Measurements from ENCODE around the gene TMEM141. TPM values are rescaled to one million over a fixed set of nuclear protein-coding genes. Genes with fewer than 3 reads are reported as not detected.
"Not testable (repeated sequence)": the region's sequence is repeated elsewhere in the genome, so short reads cannot be mapped to it uniquely, and the experiment has no call there.

The TMEM141 gene
- polyA plus RNA-seq, 2 donors: 85.2 to 155 TPM

- H3K27ac ChIP-seq (ENCODE audit: low read depth in 2 of 2, low read length in 1 of 2): peak overlapping the region; percentile 95 to 98
- H3K4me1 ChIP-seq (ENCODE audit: control insufficient read depth in 2 of 2, insufficient read depth in 2 of 2, low read length in 1 of 2): peaks cover 6 to 7% of the 10 kb centered on the region in 2 donors
- peaks cover 0 to 3% of the 10 kb centered on the region in 2 donors for H3K36me3 ChIP-seq (ENCODE audit: control insufficient read depth in 2 of 2, insufficient read depth in 2 of 2, low read length in 1 of 2)
- H3K4me3 ChIP-seq (ENCODE audit: low read depth in 1 of 2, low read length in 2 of 2): peak overlapping the region; percentile 61 to 64
- H3K27me3 ChIP-seq (ENCODE audit: control insufficient read depth in 1 of 2, insufficient read depth in 2 of 2, low read length in 2 of 2): no peaks in the 10 kb centered on the region
- H3K9me3 ChIP-seq (ENCODE audit: control insufficient read depth in 2 of 2, insufficient read depth in 1 of 2, low read depth in 1 of 2, low read length in 1 of 2): no peaks in the 10 kb centered on the region
- 4% methylated on average over 26 to 29 of the region's 29 CpGs for WGBS, 2 donors
These were observed 552 bp downstream of the TMEM141 start for GRCh38 chr9:136791516-136792276.

- no peak overlapping the region for H3K4me3 ChIP-seq (ENCODE audit: low read depth in 1 of 2, low read length in 2 of 2)
- peaks cover 6 to 7% of the 10 kb centered on the region in 2 donors for H3K4me1 ChIP-seq (ENCODE audit: control insufficient read depth in 2 of 2, insufficient read depth in 2 of 2, low read length in 1 of 2)
- H3K9me3 ChIP-seq (ENCODE audit: control insufficient read depth in 2 of 2, insufficient read depth in 1 of 2, low read depth in 1 of 2, low read length in 1 of 2): no peaks in the 10 kb centered on the region
- peaks cover 0 to 3% of the 10 kb centered on the region in 2 donors for H3K36me3 ChIP-seq (ENCODE audit: control insufficient read depth in 2 of 2, insufficient read depth in 2 of 2, low read length in 1 of 2)
- H3K27ac ChIP-seq (ENCODE audit: low read depth in 2 of 2, low read length in 1 of 2): peak overlapping the region in 1 of 2 donors; percentile 98
- WGBS, 2 donors: 69 to 79% methylated on average over 15 of the region's 15 CpGs
- no peaks in the 10 kb centered on the region for H3K27me3 ChIP-seq (ENCODE audit: control insufficient read depth in 1 of 2, insufficient read depth in 2 of 2, low read length in 2 of 2)
These were observed 1.4 kb downstream of the TMEM141 start for GRCh38 chr9:136792321-136793085.

- H3K36me3 ChIP-seq (ENCODE audit: control insufficient read depth in 2 of 2, insufficient read depth in 2 of 2, low read length in 1 of 2): peaks cover 0 to 3% of the 10 kb centered on the region in 2 donors
- H3K4me1 ChIP-seq (ENCODE audit: control insufficient read depth in 2 of 2, insufficient read depth in 2 of 2, low read length in 1 of 2): peaks cover 6 to 7% of the 10 kb centered on the region in 2 donors
- H3K9me3 ChIP-seq (ENCODE audit: control insufficient read depth in 2 of 2, insufficient read depth in 1 of 2, low read depth in 1 of 2, low read length in 1 of 2): no peaks in the 10 kb centered on the region
- no peak overlapping the region for H3K4me3 ChIP-seq (ENCODE audit: low read depth in 1 of 2, low read length in 2 of 2)
- 76 to 77% methylated on average over 17 of the region's 17 CpGs for WGBS, 2 donors
- no peak overlapping the region for H3K27ac ChIP-seq (ENCODE audit: low read depth in 2 of 2, low read length in 1 of 2)
- H3K27me3 ChIP-seq (ENCODE audit: control insufficient read depth in 1 of 2, insufficient read depth in 2 of 2, low read length in 2 of 2): no peaks in the 10 kb centered on the region
These were observed 2.2 kb downstream of the TMEM141 start for GRCh38 chr9:136793086-136793946.

- H3K36me3 ChIP-seq (ENCODE audit: control insufficient read depth in 2 of 2, insufficient read depth in 2 of 2, low read length in 1 of 2): peaks cover 0 to 3% of the 10 kb centered on the region in 2 donors
- no peaks in the 10 kb centered on the region for H3K27me3 ChIP-seq (ENCODE audit: control insufficient read depth in 1 of 2, insufficient read depth in 2 of 2, low read length in 2 of 2)
- no peak overlapping the region for H3K27ac ChIP-seq (ENCODE audit: low read depth in 2 of 2, low read length in 1 of 2)
- 85 to 87% methylated on average over 14 of the region's 14 CpGs for WGBS, 2 donors
- peaks cover 11 to 15% of the 10 kb centered on the region in 2 donors for H3K4me1 ChIP-seq (ENCODE audit: control insufficient read depth in 2 of 2, insufficient read depth in 2 of 2, low read length in 1 of 2)
- H3K4me3 ChIP-seq (ENCODE audit: low read depth in 1 of 2, low read length in 2 of 2): no peak overlapping the region
- no peaks in the 10 kb centered on the region for H3K9me3 ChIP-seq (ENCODE audit: control insufficient read depth in 2 of 2, insufficient read depth in 1 of 2, low read depth in 1 of 2, low read length in 1 of 2)
These were observed 3.3 kb downstream of the TMEM141 start for GRCh38 chr9:136794281-136794999.

- Histone ChIP-seq H3K27ac (ENCODE audit: low read depth in 2 of 2, low read length in 1 of 2) (no peak overlapping the region), H3K36me3 (ENCODE audit: control insufficient read depth in 2 of 2, insufficient read depth in 2 of 2, low read length in 1 of 2) (peaks cover 0 to 3% of the 10 kb centered on the region in 2 donors), H3K27me3 (ENCODE audit: control insufficient read depth in 1 of 2, insufficient read depth in 2 of 2, low read length in 2 of 2) (no peaks in the 10 kb centered on the region), H3K9me3 (ENCODE audit: control insufficient read depth in 2 of 2, insufficient read depth in 1 of 2, low read depth in 1 of 2, low read length in 1 of 2) (no peaks in the 10 kb centered on the region), H3K4me1 (ENCODE audit: control insufficient read depth in 2 of 2, insufficient read depth in 2 of 2, low read length in 1 of 2) (peaks cover 14 to 19% of the 10 kb centered on the region in 2 donors), H3K4me3 (ENCODE audit: low read depth in 1 of 2, low read length in 2 of 2) (no peak overlapping the region)
- 77 to 82% methylated on average over 6 of the region's 6 CpGs for WGBS, 2 donors
These were observed 3.8 kb downstream of the TMEM141 start for GRCh38 chr9:136795000-136795348.

- Histone ChIP-seq H3K27me3 (ENCODE audit: control insufficient read depth in 1 of 2, insufficient read depth in 2 of 2, low read length in 2 of 2) (no peaks in the 10 kb centered on the region), H3K36me3 (ENCODE audit: control insufficient read depth in 2 of 2, insufficient read depth in 2 of 2, low read length in 1 of 2) (peaks cover 0 to 3% of the 10 kb centered on the region in 2 donors), H3K4me1 (ENCODE audit: control insufficient read depth in 2 of 2, insufficient read depth in 2 of 2, low read length in 1 of 2) (peaks cover 17 to 23% of the 10 kb centered on the region in 2 donors), H3K9me3 (ENCODE audit: control insufficient read depth in 2 of 2, insufficient read depth in 1 of 2, low read depth in 1 of 2, low read length in 1 of 2) (no peaks in the 10 kb centered on the region), H3K4me3 (ENCODE audit: low read depth in 1 of 2, low read length in 2 of 2) (no peak within 1 kb of the TSS), H3K27ac (ENCODE audit: low read depth in 2 of 2, low read length in 1 of 2) (no peak within 1 kb of the TSS)
- WGBS, 2 donors: 46 to 48% methylated on average over 5 of the region's 5 CpGs
These were observed 5.2 kb downstream of the TMEM141 start, which contains the start of gene CCDC183 for GRCh38 chr9:136796238-136796774. TSS of gene CCDC183 (plus strand) at chr9:136796338. CDS start at chr9:136796398, 60 bp downstream.

GRCh38 chr9:136796775-136797347, 5.7 kb downstream of the TMEM141 start:
- H3K27ac ChIP-seq (ENCODE audit: low read depth in 2 of 2, low read length in 1 of 2): not testable (repeated sequence)
- 9 to 10% methylated on average over 10 of the region's 10 CpGs for WGBS, 2 donors
- H3K4me1 ChIP-seq (ENCODE audit: control insufficient read depth in 2 of 2, insufficient read depth in 2 of 2, low read length in 1 of 2): peaks cover 16 to 23% of the 10 kb centered on the region in 2 donors

GRCh38 chr9:136798708-136799078, 7.5 kb downstream of the TMEM141 start:
- H3K27ac ChIP-seq (ENCODE audit: low read depth in 2 of 2, low read length in 1 of 2): no peak overlapping the region
- H3K27me3 ChIP-seq (ENCODE audit: control insufficient read depth in 1 of 2, insufficient read depth in 2 of 2, low read length in 2 of 2): no peaks in the 10 kb centered on the region

More at GRCh38 chr9:136796775-136797347, 5.7 kb downstream of the TMEM141 start:
- H3K27me3 ChIP-seq (ENCODE audit: control insufficient read depth in 1 of 2, insufficient read depth in 2 of 2, low read length in 2 of 2); H3K9me3 ChIP-seq (ENCODE audit: control insufficient read depth in 2 of 2, insufficient read depth in 1 of 2, low read depth in 1 of 2, low read length in 1 of 2); H3K4me3 ChIP-seq (ENCODE audit: low read depth in 1 of 2, low read length in 2 of 2); H3K36me3 ChIP-seq (ENCODE audit: control insufficient read depth in 2 of 2, insufficient read depth in 2 of 2, low read length in 1 of 2): not testable (repeated sequence)

More at GRCh38 chr9:136798708-136799078, 7.5 kb downstream of the TMEM141 start:
- peaks cover 0 to under 1% of the 10 kb centered on the region in 2 donors for H3K36me3 ChIP-seq (ENCODE audit: control insufficient read depth in 2 of 2, insufficient read depth in 2 of 2, low read length in 1 of 2)
- no peak overlapping the region for H3K4me3 ChIP-seq (ENCODE audit: low read depth in 1 of 2, low read length in 2 of 2)
- H3K4me1 ChIP-seq (ENCODE audit: control insufficient read depth in 2 of 2, insufficient read depth in 2 of 2, low read length in 1 of 2): peaks cover 10 to 16% of the 10 kb centered on the region in 2 donors
- WGBS, 2 donors: 64 to 74% methylated on average over 6 of the region's 6 CpGs
- H3K9me3 ChIP-seq (ENCODE audit: control insufficient read depth in 2 of 2, insufficient read depth in 1 of 2, low read depth in 1 of 2, low read length in 1 of 2): no peaks in the 10 kb centered on the region

All from esophagus (tissue), 2 donors.